CD4-positive, alpha-beta memory T cell (primary cell): Measurements from ENCODE around the gene DAG1. TPM values are rescaled to one million over a fixed set of nuclear protein-coding genes. Genes with fewer than 3 reads are reported as not detected.

Source experiments
- CTCF ChIA-PET: fragments of 350-600 bp; sonication (Branson Sonifier 250); formaldehyde crosslinking; loops from one replicate; lab custom pipeline; 2021; ENCODE audit warnings: inconsistent platforms; ENCODE audit not compliant: partially characterized antibody; lab: Charles Lee
- POLR2A ChIA-PET: fragments of 350-600 bp; sonication (Branson Sonifier 250); formaldehyde crosslinking; loops from one replicate; lab custom pipeline; 2021; ENCODE audit not compliant: partially characterized antibody; lab: Charles Lee
- DNase-seq, 5 donors: peaks; one replicate each; pipeline versions ENCODE4 v3.0.0 to v3.0.0-alpha.2; 2020 to 2022; ENCODE audit warnings: mixed read lengths in 1 of 5
- H3K27ac ChIP-seq: one replicate; pipeline ENCODE4 v1.7.0; 2013; ENCODE audit warnings: low read depth, low read length
- H3K27me3 ChIP-seq: 2 replicates; pipeline ENCODE4 v1.7.0; 2013; ENCODE audit warnings: mild to moderate bottlenecking, low read length, moderate library complexity; ENCODE audit not compliant: insufficient read depth
- H3K36me3 ChIP-seq: 2 replicates; pipeline ENCODE4 v1.7.0; 2013; ENCODE audit warnings: mild to moderate bottlenecking, low read length, moderate library complexity; ENCODE audit not compliant: insufficient read depth
- H3K4me1 ChIP-seq: 2 replicates; pipeline ENCODE4 v1.7.0; 2013; ENCODE audit warnings: mild to moderate bottlenecking, low read length, moderate library complexity; ENCODE audit not compliant: insufficient read depth
- H3K4me3 ChIP-seq, 2 donors: one replicate each; pipeline ENCODE4 v1.7.0; 2013; ENCODE audit warnings: low read length in 2 of 2, mild to moderate bottlenecking in 1 of 2
- H3K9me3 ChIP-seq, 2 donors: one replicate each; pipeline ENCODE4 v1.7.0; 2013; ENCODE audit warnings: low read length in 2 of 2, control low read depth in 1 of 2; ENCODE audit not compliant: control insufficient read depth in 1 of 2
- H3K27ac Mint-ChIP-seq, 7 donors: one replicate each; pipeline ENCODE4 v1.8.0; 2020 to 2021; ENCODE audit warnings: mixed read lengths in 7 of 7, mild to moderate bottlenecking in 6 of 7, inconsistent platforms in 3 of 7, moderate library complexity in 3 of 7
- H3K27me3 Mint-ChIP-seq, 2 donors: one replicate each; pipeline ENCODE4 v1.8.0; 2020 to 2021; ENCODE audit warnings: mixed read lengths in 2 of 2
- H3K36me3 Mint-ChIP-seq, 2 donors: one replicate each; pipeline ENCODE4 v1.8.0; 2020 to 2021; ENCODE audit warnings: mixed read lengths in 2 of 2, inconsistent platforms in 1 of 2, mild to moderate bottlenecking in 1 of 2
- H3K4me1 Mint-ChIP-seq, 4 donors: one replicate each; pipeline ENCODE4 v1.8.0; 2020 to 2021; ENCODE audit warnings: mixed read lengths in 4 of 4, mild to moderate bottlenecking in 1 of 4
- H3K4me3 Mint-ChIP-seq, 8 donors: one replicate each; pipeline ENCODE4 v1.8.0; 2020 to 2021; ENCODE audit warnings: mixed read lengths in 8 of 8, mild to moderate bottlenecking in 7 of 8, moderate library complexity in 6 of 8, inconsistent platforms in 3 of 8
- H3K9me3 Mint-ChIP-seq, 8 donors: one replicate each; pipeline ENCODE4 v1.8.0; 2020 to 2021; ENCODE audit warnings: mixed read lengths in 8 of 8, mild to moderate bottlenecking in 5 of 8, inconsistent platforms in 3 of 8, moderate library complexity in 1 of 8
- intact Hi-C: fragments of 100-400 bp; cut with micrococcal nuclease; formaldehyde crosslinking; loops from one replicate; pipeline ENCODE4 v1.15.1; 2023
- polyA plus RNA-seq, 2 donors: library from polyadenylated mRNA; unstranded; fragments of 300-500 nt; fragmentation: Illumina TruSeq; gene quantifications; one replicate each; pipeline ENCODE4 v1.2.3, GENCODE V29; 2021
- total RNA-seq, 2 experiments: library from RNA; stranded (reverse); gene quantifications; one replicate each; pipeline ENCODE4 v1.2.3, GENCODE V29; 2021

DAG1 gene
- total RNA-seq (10 to 100 TPM; 15.3 to 18.0 TPM), polyA plus RNA-seq (1 to 10 TPM; 2.7 to 5.0 TPM)

- H3K9me3 ChIP-seq, result no peaks in the 10 kb centered on the region
- peak within 1 kb of the TSS; percentile 90 to 96 (median 95) for H3K27ac Mint-ChIP-seq
- intact Hi-C loops, result loop anchor here (1.0 to 5.0 kb wide), 6 partner anchors 41 to 847 kb away; partner anchors contain the start of genes APEH, NICN1, QRICH1 and TCTA
- no peaks in the 10 kb centered on the region for H3K9me3 Mint-ChIP-seq
- DNase-seq, result peak; percentile 93 to 96 (median 95)
- ChIA-PET CTCF (interaction anchor here (0.6 to 3.4 kb wide), 7 partner anchors 10 to 480 kb away, joined by 3 to 14 read pairs (median 5); partner anchors contain the start of genes KLHDC8B, P4HTM and USP4), POLR2A (interaction anchor here (0.6 to 3.6 kb wide), 21 partner anchors 9 to 794 kb away, joined by 3 to 53 read pairs (median 5); partner anchors contain the start of genes IMPDH2, KLHDC8B, NDUFAF3 and NICN1)
- peaks cover 0 to 5% of the 10 kb centered on the region in 2 donors for H3K36me3 Mint-ChIP-seq
- H3K4me3 ChIP-seq, result peak within 1 kb of the TSS; percentile 71 to 89
- H3K27ac ChIP-seq, result peak within 1 kb of the TSS; percentile 87
- no peaks in the 10 kb centered on the region for H3K27me3 ChIP-seq
- no peaks in the 10 kb centered on the region for H3K36me3 ChIP-seq
- peaks cover 26% of the 10 kb centered on the region for H3K4me1 ChIP-seq
- peaks cover 15 to 28% (median 19%) of the 10 kb centered on the region in 4 donors for H3K4me1 Mint-ChIP-seq
- no peaks in the 10 kb centered on the region for H3K27me3 Mint-ChIP-seq
- peak within 1 kb of the TSS; percentile 89 to 93 (median 91) for H3K4me3 Mint-ChIP-seq
Measured at GRCh38 chr3:49469936-49470713, at the start of gene DAG1. TSS of gene DAG1 (plus strand) at chr3:49470267. CDS start at chr3:49510535, 40,268 bp downstream.

- peaks cover 24 to 56% (median 38%) of the 10 kb centered on the region in 4 donors for H3K4me1 Mint-ChIP-seq
- ChIA-PET POLR2A (interaction anchor here (0.5 to 4.0 kb wide), 3 partner anchors 10 to 383 kb away, joined by 3 to 23 read pairs (median 4); partner anchors contain the start of genes RHOA, TCTA and USP4), CTCF (interaction anchor here (3.7 kb wide), 1 partner anchor 27 kb away, joined by 11 read pairs; no protein-coding TSS in a partner anchor)
- no peaks in the 10 kb centered on the region for H3K9me3 Mint-ChIP-seq
- DNase-seq, result no peak
- H3K4me3 Mint-ChIP-seq, result no peak overlapping the region
- peaks cover 20% of the 10 kb centered on the region for H3K4me1 ChIP-seq
- H3K27ac ChIP-seq, result no peak overlapping the region
- H3K36me3 ChIP-seq, result peaks cover 5% of the 10 kb centered on the region
- H3K27me3 Mint-ChIP-seq, result no peaks in the 10 kb centered on the region
- H3K9me3 ChIP-seq, result no peaks in the 10 kb centered on the region
- peak overlapping the region in 1 of 7 donors; percentile 15 for H3K27ac Mint-ChIP-seq
- peaks cover 10 to 15% of the 10 kb centered on the region in 2 donors for H3K36me3 Mint-ChIP-seq
- no peaks in the 10 kb centered on the region for H3K27me3 ChIP-seq
- intact Hi-C loops, result no loop called here
- H3K4me3 ChIP-seq, result no peak overlapping the region
Measured at GRCh38 chr3:49421890-49422378, 48.1 kb upstream of the DAG1 start.

- Mint-ChIP-seq H3K4me1 (peaks cover 18 to 50% (median 33%) of the 10 kb centered on the region in 4 donors), H3K27ac (peak within 1 kb of the TSS in 5 of 7 donors; percentile 29 to 83 (median 61)), H3K27me3 (no peaks in the 10 kb centered on the region), H3K4me3 (peak within 1 kb of the TSS in 1 of 8 donors; percentile 35), H3K36me3 (peaks cover 10 to 15% of the 10 kb centered on the region in 2 donors), H3K9me3 (no peaks in the 10 kb centered on the region)
- Histone ChIP-seq H3K4me1 (peaks cover 13% of the 10 kb centered on the region), H3K4me3 (no peak within 1 kb of the TSS), H3K27ac (no peak within 1 kb of the TSS), H3K36me3 (peaks cover 5% of the 10 kb centered on the region), H3K27me3 (no peaks in the 10 kb centered on the region), H3K9me3 (no peaks in the 10 kb centered on the region)
- CTCF ChIA-PET, result interaction anchor here (3.7 kb wide), 1 partner anchor 26 kb away, joined by 11 read pairs; no protein-coding TSS in a partner anchor
- DNase-seq, result no peak
- POLR2A ChIA-PET, result interaction anchor here (0.9 to 4.0 kb wide), 2 partner anchors 10 to 83 kb away, joined by 4 to 23 read pairs; partner anchors contain the start of genes RHOA, TCTA and USP4
- intact Hi-C loops, result no loop called here
Measured at GRCh38 chr3:49422379-49423248, 47.5 kb upstream of the DAG1 start, which contains the start of gene AMT. TSS of gene AMT (minus strand) at chr3:49422473. CDS start at chr3:49422450, 23 bp downstream.

GRCh38 chr3:49424816-49425215 is 45.3 kb upstream of the DAG1 start:
- ChIA-PET CTCF (interaction anchor here (1.8 kb wide), 1 partner anchor 9 kb away, joined by 9 read pairs; no protein-coding TSS in a partner anchor), POLR2A (interaction anchor here (1.6 to 2.0 kb wide), 3 partner anchors 9 to 85 kb away, joined by 5 to 14 read pairs (median 14); partner anchors contain the start of genes RHOA, TCTA and USP4)
- peaks cover 19% of the 10 kb centered on the region for H3K4me1 ChIP-seq
- H3K27me3 ChIP-seq, result no peaks in the 10 kb centered on the region
- H3K4me3 ChIP-seq, result no peak overlapping the region
- no peak overlapping the region for H3K27ac ChIP-seq
- peaks cover 5% of the 10 kb centered on the region for H3K36me3 ChIP-seq
- H3K27ac Mint-ChIP-seq, result peak overlapping the region in 6 of 7 donors; percentile 10 to 84 (median 58)
- H3K4me1 Mint-ChIP-seq, result peaks cover 13 to 47% (median 31%) of the 10 kb centered on the region in 4 donors
- H3K9me3 ChIP-seq, result no peaks in the 10 kb centered on the region
- no peaks in the 10 kb centered on the region for H3K27me3 Mint-ChIP-seq
- peaks cover 10 to 14% of the 10 kb centered on the region in 2 donors for H3K36me3 Mint-ChIP-seq
- no peak for DNase-seq
- peak overlapping the region in 1 of 8 donors; percentile 31 for H3K4me3 Mint-ChIP-seq
- H3K9me3 Mint-ChIP-seq, result no peaks in the 10 kb centered on the region
- intact Hi-C loops, result no loop called here

- Mint-ChIP-seq H3K9me3 (no peaks in the 10 kb centered on the region), H3K4me3 (peak overlapping the region in 7 of 8 donors; percentile 4 to 96 (median 90)), H3K36me3 (peaks cover 7% of the 10 kb centered on the region in 2 donors), H3K27me3 (no peaks in the 10 kb centered on the region), H3K27ac (peak overlapping the region in 4 of 7 donors; percentile 22 to 94 (median 88)), H3K4me1 (peaks cover 11 to 38% (median 25%) of the 10 kb centered on the region in 4 donors)
- CTCF ChIA-PET, result interaction anchor here (0.9 to 2.6 kb wide), 6 partner anchors 8 to 92 kb away, joined by 3 to 16 read pairs (median 8); partner anchors contain the start of gene USP4
- Histone ChIP-seq H3K4me1 (peaks cover 22% of the 10 kb centered on the region), H3K36me3 (no peaks in the 10 kb centered on the region), H3K4me3 (no peak overlapping the region), H3K27ac (no peak overlapping the region), H3K9me3 (no peaks in the 10 kb centered on the region), H3K27me3 (no peaks in the 10 kb centered on the region)
- intact Hi-C loops, result no loop called here
- DNase-seq, result no peak
- POLR2A ChIA-PET, result interaction anchor here (1.2 to 4.4 kb wide), 4 partner anchors 11 to 399 kb away, joined by 3 to 41 read pairs (median 32); partner anchors contain the start of genes DAG1, IMPDH2, RHOA and TCTA
Measured at GRCh38 chr3:49427586-49427985, 42.5 kb upstream of the DAG1 start.

- Histone ChIP-seq H3K4me3 (peak overlapping the region; percentile 55 to 86), H3K4me1 (peaks cover 22% of the 10 kb centered on the region), H3K36me3 (no peaks in the 10 kb centered on the region), H3K9me3 (no peaks in the 10 kb centered on the region), H3K27me3 (no peaks in the 10 kb centered on the region), H3K27ac (peak overlapping the region; percentile 63)
- Mint-ChIP-seq H3K27ac (peak overlapping the region; percentile 85 to 97 (median 94)), H3K36me3 (peaks cover 5 to 7% of the 10 kb centered on the region in 2 donors), H3K4me1 (peaks cover 8 to 33% (median 22%) of the 10 kb centered on the region in 4 donors), H3K4me3 (peak overlapping the region; percentile 90 to 97 (median 95)), H3K27me3 (no peaks in the 10 kb centered on the region), H3K9me3 (no peaks in the 10 kb centered on the region)
- no peak for DNase-seq
- POLR2A ChIA-PET, result interaction anchor here (0.6 to 4.4 kb wide), 16 partner anchors 8 to 1109 kb away, joined by 3 to 43 read pairs (median 5); partner anchors contain the start of genes DAG1, GPX1, IMPDH2 and KLHDC8B
- intact Hi-C loops, result loop anchor here (1.0 kb wide), 5 partner anchors 12 to 88 kb away; partner anchors contain the start of genes DAG1, GPX1, TCTA and USP4
- CTCF ChIA-PET, result interaction anchor here (0.6 to 2.6 kb wide), 8 partner anchors 9 to 304 kb away, joined by 3 to 16 read pairs (median 6); partner anchors contain the start of gene USP4
Measured at GRCh38 chr3:49428752-49429080, 41.4 kb upstream of the DAG1 start.
